MM.1S (cell line): ENCODE data around the gene RMI1.

Experiments used
- DNase-seq: peaks from one replicate; pipeline ENCODE4 v3.0.0-alpha.2; 2015
- H2AFZ ChIP-seq: fragments of 300-600 bp; sonication (generic); 2 replicates; pipeline ENCODE4 v1.6.0; 2016; ENCODE audit warnings: antibody characterized with exemption, low read length
- H3F3A ChIP-seq: fragments of 300-600 bp; sonication (generic); 2 replicates; pipeline ENCODE4 v1.6.1; 2016; ENCODE audit warnings: mild to moderate bottlenecking, antibody characterized with exemption, low read length, moderate library complexity, mixed read lengths; ENCODE audit not compliant: insufficient read depth
- H3K27ac ChIP-seq: fragments of 300-600 bp; sonication (generic); 2 replicates; pipeline ENCODE4 v1.5.1; 2016; ENCODE audit warnings: mild to moderate bottlenecking, low read length
- H3K27me3 ChIP-seq: fragments of 300-600 bp; sonication (generic); replicated peaks from 2 replicates; pipeline ENCODE4 v1.6.0; 2016; ENCODE audit warnings: low read length; ENCODE audit not compliant: insufficient read depth
- H3K36me3 ChIP-seq: fragments of 300-600 bp; sonication (generic); replicated peaks from 2 replicates; pipeline ENCODE4 v1.6.1; 2016; ENCODE audit warnings: mild to moderate bottlenecking, low read length, mixed read lengths; ENCODE audit not compliant: insufficient read depth
- H3K4me1 ChIP-seq: fragments of 300-600 bp; sonication (generic); 2 replicates; pipeline ENCODE4 v1.6.1; 2016; ENCODE audit warnings: low read length, mixed read lengths
- H3K4me2 ChIP-seq: fragments of 300-600 bp; sonication (generic); 2 replicates; pipeline ENCODE4 v1.6.0; 2016; ENCODE audit warnings: low read depth, low read length
- H3K4me3 ChIP-seq: fragments of 300-600 bp; sonication (generic); 2 replicates; pipeline ENCODE4 v1.5.1; 2016; ENCODE audit warnings: low read length, mixed read lengths
- H3K79me2 ChIP-seq: fragments of 300-600 bp; sonication (generic); 2 replicates; pipeline ENCODE4 v1.6.1; 2016; ENCODE audit warnings: mixed run types, low read length, mixed read lengths
- H3K9ac ChIP-seq: fragments of 300-600 bp; sonication (generic); 2 replicates; pipeline ENCODE4 v1.6.1; 2016; ENCODE audit warnings: low read length, mixed read lengths
- H3K9me2 ChIP-seq: fragments of 300-600 bp; sonication (generic); replicated peaks from 2 replicates; pipeline ENCODE4 v1.6.1; 2016; ENCODE audit warnings: mild to moderate bottlenecking, low read length, mixed read lengths; ENCODE audit not compliant: insufficient read depth
- H3K9me3 ChIP-seq: fragments of 300-600 bp; sonication (generic); replicated peaks from 2 replicates; pipeline ENCODE4 v1.6.1; 2016; ENCODE audit warnings: mild to moderate bottlenecking, low read length, mixed read lengths; ENCODE audit not compliant: insufficient read depth
- H4K20me1 ChIP-seq: fragments of 300-600 bp; sonication (generic); 2 replicates; pipeline ENCODE4 v1.6.1; 2016; ENCODE audit warnings: mild to moderate bottlenecking, low read length, moderate library complexity, mixed read lengths; ENCODE audit not compliant: insufficient read depth
- EZH2 ChIP-seq: fragments of 300-600 bp; sonication (generic); optimal IDR thresholded peaks from 2 replicates; pipeline ENCODE3; 2017; ENCODE audit warnings: low read depth, mild to moderate bottlenecking, antibody characterized with exemption, low read length, mixed read lengths
- EZH2phosphoT487 ChIP-seq: fragments of 300-600 bp; sonication (generic); IDR thresholded peaks from 2 replicates; pipeline ENCODE4 v1.6.1; 2018; ENCODE audit warnings: antibody characterized with exemption, low read length
- TF ChIP-seq, protein P1 (sequence below): fragments of 300-600 bp; sonication (generic); IDR thresholded peaks from 2 replicates; pipeline ENCODE4 v1.5.1; 2016; ENCODE audit warnings: antibody characterized with exemption, low read length, mixed read lengths

The RMI1 gene

DNA sequence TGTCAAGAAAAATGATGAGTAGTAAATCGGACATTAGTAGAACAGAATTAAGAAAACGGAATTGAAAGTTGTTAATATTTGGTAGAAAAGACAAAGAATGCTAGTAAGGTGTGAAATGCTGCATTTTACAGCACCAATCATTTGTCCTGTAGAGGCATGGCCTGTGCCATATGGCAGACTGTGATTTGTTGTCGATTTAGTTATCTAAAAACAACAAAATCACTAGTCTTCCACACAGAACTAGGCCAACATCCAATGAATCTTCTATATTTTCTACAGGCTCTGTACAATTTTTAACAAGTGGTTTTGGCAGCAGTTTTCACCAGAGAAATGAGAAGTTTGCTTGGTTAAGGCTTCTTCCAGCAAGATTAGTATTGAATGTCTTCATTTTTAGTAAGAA lies 11.0 kb upstream of the RMI1 start:
- H2AFZ ChIP-seq: no peak overlapping the region
- no peaks in the 10 kb centered on the region for H3K9me3 ChIP-seq
- H3K27ac ChIP-seq: no peak overlapping the region
- no peak overlapping the region for H3K4me3 ChIP-seq
- no peaks in the 10 kb centered on the region for H3K27me3 ChIP-seq
- no peaks in the 10 kb centered on the region for H3K4me1 ChIP-seq
- H3F3A ChIP-seq: peaks cover 72% of the 10 kb centered on the region
- H3K4me2 ChIP-seq: no peak overlapping the region
- peaks cover 58% of the 10 kb centered on the region for H4K20me1 ChIP-seq
- DNase-seq: no peak
- no peak overlapping the region for H3K9ac ChIP-seq
- no peaks in the 10 kb centered on the region for H3K9me2 ChIP-seq
- peaks cover 51% of the 10 kb centered on the region for H3K79me2 ChIP-seq
- no peak for TF ChIP-seq EZH2
- TF ChIP-seq EZH2phosphoT487: no peak
- TF ChIP-seq, protein P1, sequence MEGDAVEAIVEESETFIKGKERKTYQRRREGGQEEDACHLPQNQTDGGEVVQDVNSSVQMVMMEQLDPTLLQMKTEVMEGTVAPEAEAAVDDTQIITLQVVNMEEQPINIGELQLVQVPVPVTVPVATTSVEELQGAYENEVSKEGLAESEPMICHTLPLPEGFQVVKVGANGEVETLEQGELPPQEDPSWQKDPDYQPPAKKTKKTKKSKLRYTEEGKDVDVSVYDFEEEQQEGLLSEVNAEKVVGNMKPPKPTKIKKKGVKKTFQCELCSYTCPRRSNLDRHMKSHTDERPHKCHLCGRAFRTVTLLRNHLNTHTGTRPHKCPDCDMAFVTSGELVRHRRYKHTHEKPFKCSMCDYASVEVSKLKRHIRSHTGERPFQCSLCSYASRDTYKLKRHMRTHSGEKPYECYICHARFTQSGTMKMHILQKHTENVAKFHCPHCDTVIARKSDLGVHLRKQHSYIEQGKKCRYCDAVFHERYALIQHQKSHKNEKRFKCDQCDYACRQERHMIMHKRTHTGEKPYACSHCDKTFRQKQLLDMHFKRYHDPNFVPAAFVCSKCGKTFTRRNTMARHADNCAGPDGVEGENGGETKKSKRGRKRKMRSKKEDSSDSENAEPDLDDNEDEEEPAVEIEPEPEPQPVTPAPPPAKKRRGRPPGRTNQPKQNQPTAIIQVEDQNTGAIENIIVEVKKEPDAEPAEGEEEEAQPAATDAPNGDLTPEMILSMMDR: no peak
- peaks cover 53% of the 10 kb centered on the region for H3K36me3 ChIP-seq

DNA sequence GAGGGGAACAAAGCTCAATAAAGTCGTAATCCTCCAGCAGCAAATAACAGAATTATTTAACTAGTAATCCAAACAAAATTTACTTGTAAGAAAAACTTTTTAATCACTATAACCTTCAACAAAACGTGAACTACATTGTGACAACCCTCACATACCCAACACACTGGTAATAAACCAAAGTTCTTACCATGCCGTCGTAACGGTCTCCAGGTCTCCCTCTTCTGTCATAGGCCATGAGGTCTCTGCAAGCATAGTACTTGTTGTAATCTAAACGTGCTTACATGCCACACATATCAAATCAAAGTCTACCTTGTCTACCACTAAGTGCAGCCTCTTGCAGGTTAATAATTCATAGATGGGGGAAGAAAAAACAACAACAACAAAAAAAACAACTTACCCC lies 9.1 kb upstream of the RMI1 start:
- no peak overlapping the region for H3K4me2 ChIP-seq
- H3K79me2 ChIP-seq: peaks cover 70% of the 10 kb centered on the region
- H3K9me2 ChIP-seq: no peaks in the 10 kb centered on the region
- TF ChIP-seq, protein P1: no peak
- TF ChIP-seq EZH2 (no peak), EZH2phosphoT487 (no peak)
- DNase-seq: no peak
- 0 out of 2 replicates have a peak, but pooled peaks cover 3% of the 10 kb centered on the region for H3K4me1 ChIP-seq
- no peak overlapping the region for H3K9ac ChIP-seq
- H3F3A ChIP-seq: peaks cover 67% of the 10 kb centered on the region
- H2AFZ ChIP-seq: no peak overlapping the region
- H3K9me3 ChIP-seq: no peaks in the 10 kb centered on the region
- H3K36me3 ChIP-seq: peaks cover 70% of the 10 kb centered on the region
- peaks cover 69% of the 10 kb centered on the region for H4K20me1 ChIP-seq
- no peaks in the 10 kb centered on the region for H3K27me3 ChIP-seq
- H3K27ac ChIP-seq: no peak overlapping the region
- no peak overlapping the region for H3K4me3 ChIP-seq

DNA sequence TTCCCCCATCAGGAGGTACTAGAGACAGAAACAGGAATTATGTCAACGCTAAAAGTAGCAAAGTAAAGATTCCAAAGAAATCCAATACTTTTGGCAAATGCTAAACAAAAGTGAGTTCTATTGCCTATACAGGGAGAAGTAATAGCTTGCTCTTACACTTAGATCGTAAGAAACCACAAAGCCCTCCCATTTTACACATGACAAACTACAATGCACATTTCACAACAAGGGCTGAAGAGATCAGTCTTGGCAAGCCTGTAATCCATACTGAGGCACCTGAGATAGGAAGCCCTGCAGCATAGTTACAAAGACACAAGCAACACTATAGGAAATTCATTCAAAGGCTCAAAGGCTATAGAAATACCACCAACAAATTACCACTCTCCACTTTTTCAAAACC lies 8.3 kb upstream of the RMI1 start:
- Histone ChIP-seq H3K4me1 (0 out of 2 replicates have a peak, but pooled peaks cover 6% of the 10 kb centered on the region), H3K4me3 (no peak overlapping the region), H3K4me2 (no peak overlapping the region), H3K36me3 (peaks cover 78% of the 10 kb centered on the region), H3K79me2 (peaks cover 78% of the 10 kb centered on the region), H3K27me3 (no peaks in the 10 kb centered on the region), H2AFZ (no peak overlapping the region), H3K9me3 (no peaks in the 10 kb centered on the region), H3F3A (peaks cover 68% of the 10 kb centered on the region), H3K9me2 (no peaks in the 10 kb centered on the region), H3K9ac (no peak overlapping the region), H3K27ac (no peak overlapping the region), H4K20me1 (peaks cover 77% of the 10 kb centered on the region)
- TF ChIP-seq EZH2 (no peak), EZH2phosphoT487 (no peak)
- TF ChIP-seq, protein P1: no peak
- no peak for DNase-seq
